Transverse colon (tissue), 4 donors: ENCODE results near the gene C1QTNF6. TPM values are rescaled to one million over a fixed set of nuclear protein-coding genes. Genes with fewer than 3 reads are reported as not detected.

Experiments
- DNase-seq: peaks from one replicate; pipeline ENCODE4 v3.0.0-alpha.2; 2019
- H3K27ac ChIP-seq, 4 donors: fragments of 200-600 bp; sonication (generic); 2 replicates each; pipeline ENCODE4 v1.5.1; 2016 to 2018; ENCODE audit warnings: inconsistent platforms in 4 of 4
- H3K27me3 ChIP-seq: fragments of 200-600 bp; sonication (generic); 2 replicates; pipeline ENCODE4 v1.5.1; 2017; ENCODE audit warnings: inconsistent platforms
- H3K36me3 ChIP-seq, 4 donors: fragments of 200-600 bp; sonication (generic); 2 replicates each; pipeline ENCODE4 v1.5.1; 2017 to 2019; ENCODE audit warnings: inconsistent platforms in 4 of 4
- H3K4me1 ChIP-seq, 4 donors: fragments of 200-600 bp; sonication (generic); 2 replicates each; pipeline ENCODE4 v1.5.1; 2017 to 2020; ENCODE audit warnings: inconsistent platforms in 4 of 4
- H3K4me3 ChIP-seq, 4 donors: fragments of 200-600 bp; sonication (generic); 1 replicate in 1 of 4; 2 replicates in 3 of 4; pipeline versions ENCODE4 v1.5.1 to v1.6.1; 2017 to 2019; ENCODE audit warnings: inconsistent platforms in 4 of 4
- H3K9me3 ChIP-seq, 2 donors: fragments of 200-600 bp; sonication (generic); 2 replicates each; pipeline ENCODE4 v1.5.1; 2017 to 2019; ENCODE audit warnings: inconsistent platforms in 2 of 2
- CTCF ChIP-seq, 5 experiments: fragments of 200-600 bp in 3 of 5; fragments of 450-650 bp in 2 of 5; sonication (generic) in 3 of 5; IDR thresholded peaks; 1 replicate in 2 of 5; 2 replicates in 3 of 5; pipeline ENCODE4 v1.5.1; 2016 to 2017; ENCODE audit warnings: antibody characterized with exemption in 5 of 5, inconsistent platforms in 3 of 5, mild to moderate bottlenecking in 2 of 5, moderate library complexity in 1 of 5
- EP300 ChIP-seq: sonication (generic); formaldehyde crosslinking; IDR thresholded peaks from one replicate; pipeline ENCODE4 v1.6.1; 2017; ENCODE audit warnings: antibody characterized with exemption, low read depth
- POLR2A ChIP-seq: fragments of 450-650 bp; IDR thresholded peaks from one replicate; pipeline ENCODE4 v1.6.1; 2016; ENCODE audit warnings: antibody characterized with exemption, mild to moderate bottlenecking, moderate library complexity
- POLR2AphosphoS5 ChIP-seq, 3 donors: sonication (generic); formaldehyde crosslinking; IDR thresholded peaks; one replicate each; pipeline ENCODE4 v1.6.1; 2016; ENCODE audit warnings: antibody characterized with exemption in 3 of 3
- WGBS, 2 donors: methylation state at CpG; one replicate each; pipeline ENCODE4 v1.1.5; 2018; ENCODE audit warnings: low coverage in 1 of 2; 5-methylcytosine and 5-hydroxymethylcytosine counted together
- in situ Hi-C, 4 donors: fragments of 200-750 bp; cut with MboI; loops; one replicate each; pipeline versions ENCODE4 v1.15.0 to v1.15.1; 2017; ENCODE audit warnings: low sequenced_read_pairs in 3 of 4, low pct_ligation_motif_present in 1 of 4, low pct_unique_long_range_greater_than_20kb in 1 of 4
- intact Hi-C: fragments of 100-400 bp; cut with DNase I; formaldehyde crosslinking; loops from one replicate; pipeline ENCODE4 v1.15.1; 2023; ENCODE audit warnings: low total_unique reads
- small RNA-seq, 4 donors: library from RNA; depleted of rRNA; stranded (forward); fragments of <200 nt; gene quantifications; one replicate each; pipeline ENCODE3, GENCODE V24; 2016
- total RNA-seq, 4 donors: library from RNA; depleted of rRNA; stranded (reverse); fragments of >200 nt; gene quantifications; one replicate each; pipeline ENCODE4 v1.1.0, GENCODE V29; 2016

The C1QTNF6 gene
- total RNA-seq, 4 donors from 2014 or later, result 1.4 to 68.8 (median 7.5) TPM

- Histone ChIP-seq H3K27ac (no peak overlapping the region), H3K4me3 (no peak overlapping the region), H3K9me3 (no peaks in the 10 kb centered on the region), H3K27me3 (no peaks in the 10 kb centered on the region), H3K36me3 (no peaks in the 10 kb centered on the region), H3K4me1 (no peaks in the 10 kb centered on the region)
- 53 to 71% methylated on average over 3 to 16 of the region's 16 CpGs for WGBS, 2 donors
- TF ChIP-seq CTCF (IDR thresholded peaks at IDR 0.05), result no peak
- no peak for TF ChIP-seq POLR2AphosphoS5 (IDR thresholded peaks at IDR 0.05)
- TF ChIP-seq POLR2A, result no peak
- intact Hi-C loops, result no loop called here
- in situ Hi-C loops, result no loop called here
- DNase-seq, result no peak
Observed at GRCh38 chr22:37133304-37134018, 54.6 kb downstream of the C1QTNF6 start.

GRCh38 chr22:37132773-37133172 lies 55.3 kb downstream of the C1QTNF6 start:
- WGBS, 2 donors, result 85 to 91% methylated on average over 4 to 7 of the region's 7 CpGs
- DNase-seq, result no peak
- Histone ChIP-seq H3K27me3 (no peaks in the 10 kb centered on the region), H3K4me3 (no peak overlapping the region), H3K9me3 (no peaks in the 10 kb centered on the region), H3K27ac (no peak overlapping the region), H3K4me1 (no peaks in the 10 kb centered on the region), H3K36me3 (no peaks in the 10 kb centered on the region)
- no peak for TF ChIP-seq POLR2AphosphoS5 (IDR thresholded peaks at IDR 0.05)
- TF ChIP-seq CTCF (IDR thresholded peaks at IDR 0.05), result no peak
- no peak for TF ChIP-seq POLR2A
- TF ChIP-seq EP300, result no peak
- intact Hi-C loops (no loop called here), in situ Hi-C loops (no loop called here)

Small RNA genes lying within 50 kb of the gene (small RNA-seq; reads per million reads assigned to genes)
- gene Z82188.1, result 0 reads per million in 4 donors

Other genes with a start within 250 kb of the C1QTNF6 start
- 100 to 1,000 TPM; 246 to 719 (median 557) TPM for gene TST, start 168.8 kb downstream of the C1QTNF6 start, total RNA-seq
- 100 to 1,000 TPM; 407 to 964 (median 541) TPM for gene MPST, start 168.5 kb downstream of the C1QTNF6 start, total RNA-seq
- gene KCTD17, start 136.5 kb downstream of the C1QTNF6 start, total RNA-seq, result 10 to 100 TPM; 11.2 to 61.3 (median 35.1) TPM
- gene TMPRSS6, start 78.5 kb downstream of the C1QTNF6 start, total RNA-seq, result 1 to 10 TPM in 1 of 4 donors, under 1 TPM in 2, not detected in 1; 0.16 to 4.9 (median 0.41) TPM
- gene IL2RB, start 38.3 kb downstream of the C1QTNF6 start, total RNA-seq, result 1 to 10 TPM; 1.1 to 3.4 (median 2.6) TPM
- gene SSTR3, start 24.2 kb upstream of the C1QTNF6 start, total RNA-seq, result under 1 TPM in 2 of 4 donors, not detected in 2; 0.16 to 0.41 TPM
- 10 to 100 TPM in 3 of 4 donors, 1 to 10 TPM in 1; 5.2 to 36.3 (median 24.0) TPM for gene RAC2, start 56.0 kb upstream of the C1QTNF6 start, total RNA-seq
- 10 to 100 TPM in 2 of 4 donors, 1 to 10 TPM in 2; 1.4 to 26.9 (median 10.6) TPM for gene CYTH4, start 94.3 kb upstream of the C1QTNF6 start, total RNA-seq
- gene ELFN2, start 239.2 kb upstream of the C1QTNF6 start, total RNA-seq, result under 1 TPM in 2 of 4 donors, not detected in 2; under 0.01 TPM